CD8-positive, alpha-beta memory T cell (primary cell): ENCODE data around the gene TMEM59L. TPM values are rescaled to one million over a fixed set of nuclear protein-coding genes. Genes with fewer than 3 reads are reported as not detected.

ENCODE experiments used
- polyA plus RNA-seq: library from polyadenylated mRNA; unstranded; fragments of 300-500 nt; fragmentation: Illumina TruSeq; gene quantifications from one replicate; pipeline ENCODE4 v1.2.3, GENCODE V29; 2021
- total RNA-seq, 2 experiments: library from RNA; stranded (reverse); gene quantifications; one replicate each; pipeline ENCODE4 v1.2.3, GENCODE V29; 2021

Gene TMEM59L
- total and polyA plus RNA-seq, 3 experiments from 2014 or later = not detected

Other genes with a start within 250 kb of the TMEM59L start
- under 1 TPM; 0.28 to 0.29 TPM for gene GDF15, start 226.7 kb upstream of the TMEM59L start, total RNA-seq
- not detected for gene GDF15, start 226.7 kb upstream of the TMEM59L start, polyA plus RNA-seq
- gene LRRC25, start 215.2 kb upstream of the TMEM59L start, total RNA-seq = under 1 TPM; 0.26 to 0.31 TPM
- gene LRRC25, start 215.2 kb upstream of the TMEM59L start, polyA plus RNA-seq = not detected
- 100 to 1,000 TPM; 111 to 131 TPM for gene SSBP4, start 193.5 kb upstream of the TMEM59L start, total RNA-seq
- 108 TPM for gene SSBP4, start 193.5 kb upstream of the TMEM59L start, polyA plus RNA-seq
- 10 to 100 TPM; 18.2 to 20.3 TPM for gene ISYNA1, start 174.7 kb upstream of the TMEM59L start, total RNA-seq
- gene ISYNA1, start 174.7 kb upstream of the TMEM59L start, polyA plus RNA-seq = 33.2 TPM
- 10 to 100 TPM; 24.4 to 25.5 TPM for gene ELL, start 90.8 kb upstream of the TMEM59L start, total RNA-seq
- gene ELL, start 90.8 kb upstream of the TMEM59L start, polyA plus RNA-seq = 22.1 TPM
- gene FKBP8, start 69.3 kb upstream of the TMEM59L start, total RNA-seq = 100 to 1,000 TPM; 161 to 170 TPM
- gene FKBP8, start 69.3 kb upstream of the TMEM59L start, polyA plus RNA-seq = 138 TPM
- gene KXD1, start 55.0 kb upstream of the TMEM59L start, total RNA-seq = 100 to 1,000 TPM; 127 to 128 TPM
- gene KXD1, start 55.0 kb upstream of the TMEM59L start, polyA plus RNA-seq = 84.4 TPM
- 1,000 to 10,000 TPM; 1,684 to 1,700 TPM for gene UBA52, start 41.0 kb upstream of the TMEM59L start, total RNA-seq
- 1,487 TPM for gene UBA52, start 41.0 kb upstream of the TMEM59L start, polyA plus RNA-seq
- 100 to 1,000 TPM; 107 to 110 TPM for gene REX1BD, start 24.1 kb upstream of the TMEM59L start, total RNA-seq
- gene REX1BD, start 24.1 kb upstream of the TMEM59L start, polyA plus RNA-seq = 169 TPM
- gene CRLF1, start 6.1 kb upstream of the TMEM59L start, total RNA-seq = not detected
- gene CRLF1, start 6.1 kb upstream of the TMEM59L start, polyA plus RNA-seq = not detected
- gene KLHL26, start 24.2 kb downstream of the TMEM59L start, total RNA-seq = 10 to 100 TPM; 12.4 to 12.8 TPM
- gene KLHL26, start 24.2 kb downstream of the TMEM59L start, polyA plus RNA-seq = 5.1 TPM
- gene CRTC1, start 70.8 kb downstream of the TMEM59L start, total RNA-seq = 1 to 10 TPM; 6.7 to 7.1 TPM
- gene CRTC1, start 70.8 kb downstream of the TMEM59L start, polyA plus RNA-seq = 1.3 TPM
- not detected for gene COMP, start 178.4 kb downstream of the TMEM59L start, total RNA-seq
- not detected for gene COMP, start 178.4 kb downstream of the TMEM59L start, polyA plus RNA-seq
- gene UPF1, start 219.1 kb downstream of the TMEM59L start, total RNA-seq = 10 to 100 TPM; 96.8 to 97.2 TPM
- 24.6 TPM for gene UPF1, start 219.1 kb downstream of the TMEM59L start, polyA plus RNA-seq